ENCODE results near the gene NMUR2.

NMUR2 gene, protein sequence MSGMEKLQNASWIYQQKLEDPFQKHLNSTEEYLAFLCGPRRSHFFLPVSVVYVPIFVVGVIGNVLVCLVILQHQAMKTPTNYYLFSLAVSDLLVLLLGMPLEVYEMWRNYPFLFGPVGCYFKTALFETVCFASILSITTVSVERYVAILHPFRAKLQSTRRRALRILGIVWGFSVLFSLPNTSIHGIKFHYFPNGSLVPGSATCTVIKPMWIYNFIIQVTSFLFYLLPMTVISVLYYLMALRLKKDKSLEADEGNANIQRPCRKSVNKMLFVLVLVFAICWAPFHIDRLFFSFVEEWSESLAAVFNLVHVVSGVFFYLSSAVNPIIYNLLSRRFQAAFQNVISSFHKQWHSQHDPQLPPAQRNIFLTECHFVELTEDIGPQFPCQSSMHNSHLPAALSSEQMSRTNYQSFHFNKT

DNA sequence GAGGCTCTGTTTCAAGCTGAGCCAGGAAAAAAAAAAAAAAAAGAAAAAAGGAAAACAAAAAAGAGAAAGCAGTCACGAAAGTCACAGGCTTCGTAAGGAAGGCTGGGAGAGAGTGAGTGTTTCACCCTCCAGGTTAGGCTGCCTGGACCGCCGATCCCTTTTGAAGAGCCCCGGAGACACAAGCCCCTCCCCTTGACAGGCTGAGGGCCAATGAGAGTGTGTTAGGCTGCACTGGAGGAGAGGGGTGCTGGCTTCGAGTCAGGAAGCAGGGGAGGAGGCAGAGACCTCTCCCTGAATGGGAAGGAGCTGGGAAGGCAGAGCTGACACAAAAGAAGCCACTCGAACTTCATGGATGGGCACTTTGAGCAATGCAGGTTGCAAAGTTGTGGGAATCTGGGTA, at the start of gene NMUR2:
Gene NMUR2, minus strand, starts transcription at position 135 of the 400 bp plus-strand sequence. CDS start 166 bp downstream, outside the sequence.
- no peak for DNase-seq

DNA sequence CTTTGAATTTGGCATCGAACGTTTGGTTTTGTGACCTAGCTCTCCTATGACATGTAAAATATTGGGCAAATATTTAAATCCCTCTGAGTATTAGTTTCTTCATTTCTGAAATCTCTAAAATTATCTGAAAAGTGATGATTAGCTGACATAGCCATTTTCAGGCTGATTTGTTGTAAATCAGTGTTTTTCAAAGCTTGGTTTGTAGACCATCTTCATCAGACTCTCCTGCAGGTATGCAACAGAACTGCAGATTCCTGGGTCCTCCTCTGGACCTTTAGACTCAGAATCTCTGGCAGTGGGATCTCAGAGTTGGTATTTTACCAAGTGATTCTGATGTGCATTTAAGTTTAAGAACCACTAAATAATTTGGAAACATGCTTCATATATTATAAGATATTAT, 38.9 kb upstream of the NMUR2 start:
- no peak for DNase-seq

DNA sequence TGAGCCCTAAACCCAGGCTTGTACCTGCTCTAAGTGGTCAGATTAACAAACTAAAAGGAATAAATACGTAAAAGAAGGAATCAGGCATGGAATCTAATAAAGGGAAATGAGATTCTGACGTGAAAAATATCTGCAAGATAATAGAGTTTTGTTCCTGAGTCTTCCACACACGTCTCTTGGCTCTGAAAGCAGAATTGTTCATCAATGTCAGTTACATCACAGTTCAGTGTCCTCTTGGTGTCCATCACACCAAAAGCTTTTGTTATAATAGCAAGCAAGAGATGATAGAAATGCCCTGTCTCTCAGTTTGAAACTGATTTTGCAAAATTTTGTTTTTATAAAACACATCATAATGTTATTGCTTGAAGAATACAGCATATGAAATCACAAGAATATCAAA, 34.7 kb upstream of the NMUR2 start:
- no peak for DNase-seq

DNA sequence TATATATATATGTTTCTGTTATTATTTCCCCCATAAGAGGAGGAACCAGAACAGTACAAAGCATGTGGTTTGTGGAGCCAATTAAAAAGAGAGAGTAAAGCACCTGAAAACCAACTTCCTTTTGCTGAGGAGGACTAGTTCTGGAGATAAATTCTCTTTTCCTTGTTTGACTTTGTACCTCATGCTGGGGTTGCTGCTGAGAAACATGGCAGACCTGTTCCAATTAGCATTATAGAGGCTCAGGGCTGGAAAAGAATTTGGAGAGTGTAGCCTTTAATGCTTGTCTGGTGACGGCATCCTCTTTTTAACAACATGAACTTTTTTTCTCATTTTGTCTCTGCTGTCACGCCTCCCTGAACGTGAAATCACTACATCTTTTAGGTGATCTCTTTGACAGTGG, 32.8 kb upstream of the NMUR2 start:
- DNase-seq: no peak

DNA sequence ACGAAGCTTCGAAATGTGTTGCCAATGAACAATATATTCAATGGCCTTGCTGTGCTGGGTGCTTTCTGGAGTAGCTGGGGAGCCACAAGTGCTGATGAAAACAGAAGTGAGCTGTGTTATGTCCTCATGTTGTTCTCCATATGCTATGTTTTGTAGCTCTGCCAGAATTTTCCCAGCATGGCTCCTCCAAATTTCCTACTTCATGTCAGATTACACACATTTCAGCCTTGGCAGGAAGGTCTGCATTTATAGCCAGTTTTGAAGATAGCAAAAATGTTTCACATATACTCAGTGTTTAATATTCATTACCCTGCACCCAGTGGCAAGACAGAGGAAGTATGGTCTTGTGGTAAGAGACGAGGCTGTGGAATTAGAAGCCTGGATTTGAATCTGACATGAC, 22.6 kb upstream of the NMUR2 start:
- DNase-seq: no peak

DNA sequence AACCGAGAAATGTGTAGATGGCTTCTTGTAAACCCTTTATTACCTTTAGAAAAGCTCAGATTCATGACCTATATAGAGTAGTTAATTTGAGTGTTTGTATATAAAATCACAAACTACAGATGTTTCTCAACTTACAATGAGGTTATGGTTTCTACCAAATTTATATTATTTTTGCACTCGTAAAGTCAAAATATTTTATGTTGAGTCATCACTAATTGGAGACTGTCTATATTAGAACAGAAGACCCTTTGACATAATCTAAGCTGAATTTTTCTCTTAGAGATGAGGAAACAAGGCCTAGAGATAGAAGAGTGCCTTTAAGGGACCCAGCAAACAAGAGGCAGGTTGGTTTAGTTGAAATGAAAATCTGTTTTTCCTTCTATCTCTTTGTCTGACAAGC, 20.0 kb upstream of the NMUR2 start:
- DNase-seq: no peak

DNA sequence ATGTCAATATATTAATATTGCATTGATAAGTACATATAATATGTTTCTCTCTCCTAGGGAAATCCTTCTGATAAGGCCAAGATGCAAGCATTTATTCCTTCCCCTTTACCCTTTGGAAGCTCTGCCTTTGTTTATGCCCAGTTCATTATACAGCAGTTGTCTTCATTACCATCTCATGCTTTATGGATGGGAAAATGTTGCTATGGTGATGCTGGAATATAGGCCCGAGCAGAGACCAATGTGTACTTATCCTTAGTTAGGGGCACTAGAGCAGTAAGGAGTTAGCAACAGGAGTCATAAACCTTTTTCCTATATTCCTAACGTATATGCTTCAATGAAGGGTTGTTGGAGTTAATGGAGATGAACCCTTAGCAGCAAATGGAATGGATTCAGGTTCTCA, 19.4 kb upstream of the NMUR2 start:
- no peak for DNase-seq

DNA sequence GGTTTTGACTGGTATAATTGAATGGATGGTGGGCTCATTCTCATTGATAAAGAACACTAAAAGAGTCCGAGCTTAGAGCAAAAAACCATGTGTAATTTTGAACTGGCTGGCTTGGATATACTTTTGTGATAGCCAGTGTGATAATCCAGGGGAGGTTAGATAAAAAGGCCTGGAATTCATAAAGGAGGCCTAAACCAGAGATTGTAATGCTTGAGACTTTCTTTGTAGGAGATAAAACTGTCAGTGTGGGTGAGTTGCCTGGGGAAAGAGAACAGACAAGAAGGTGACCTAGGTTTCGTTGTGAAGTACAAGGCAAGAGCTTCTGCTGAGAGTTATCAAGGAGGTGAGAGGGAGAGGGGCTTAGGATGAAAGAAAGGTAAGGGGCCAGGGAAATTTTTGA, 17.0 kb upstream of the NMUR2 start:
- DNase-seq: no peak

DNA sequence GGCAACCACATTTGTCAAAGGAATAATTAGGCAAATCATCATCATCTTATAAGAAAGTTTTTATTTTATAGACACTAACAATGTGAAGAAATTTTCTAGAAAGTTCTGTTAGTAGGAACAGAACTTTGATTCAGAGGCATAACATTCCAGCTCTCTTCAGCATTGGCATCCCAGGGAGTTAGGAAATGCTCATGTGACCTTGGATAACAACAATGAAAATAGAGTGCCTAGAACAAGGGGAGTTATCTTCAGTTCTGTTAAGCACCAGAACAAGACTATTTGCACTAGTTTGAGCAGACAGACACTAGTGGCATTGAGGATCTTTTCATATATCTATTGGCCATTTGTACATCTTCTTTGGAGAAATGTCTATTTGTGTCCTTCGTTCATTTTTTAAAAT, 7.0 kb upstream of the NMUR2 start:
- no peak for DNase-seq

DNA sequence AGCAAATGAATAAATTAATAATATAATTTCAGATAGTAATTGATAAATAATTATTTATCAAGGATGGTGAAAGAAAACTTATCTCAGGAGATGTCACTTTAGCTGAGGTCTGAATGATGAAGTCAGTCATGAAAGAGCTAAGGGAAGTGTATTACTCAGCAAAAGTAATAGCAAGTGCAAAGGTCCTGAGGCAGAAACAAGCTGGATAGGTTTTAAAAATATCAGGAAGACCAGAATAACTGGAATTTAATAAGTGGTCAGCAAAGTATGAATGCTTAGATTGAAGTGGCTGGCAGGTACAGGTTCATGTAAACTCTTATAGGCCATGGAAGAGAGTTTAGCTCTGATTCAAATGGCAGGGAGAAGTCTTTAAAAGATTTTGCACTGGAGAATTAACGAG, 1.0 kb upstream of the NMUR2 start:
- DNase-seq: no peak

DNA sequence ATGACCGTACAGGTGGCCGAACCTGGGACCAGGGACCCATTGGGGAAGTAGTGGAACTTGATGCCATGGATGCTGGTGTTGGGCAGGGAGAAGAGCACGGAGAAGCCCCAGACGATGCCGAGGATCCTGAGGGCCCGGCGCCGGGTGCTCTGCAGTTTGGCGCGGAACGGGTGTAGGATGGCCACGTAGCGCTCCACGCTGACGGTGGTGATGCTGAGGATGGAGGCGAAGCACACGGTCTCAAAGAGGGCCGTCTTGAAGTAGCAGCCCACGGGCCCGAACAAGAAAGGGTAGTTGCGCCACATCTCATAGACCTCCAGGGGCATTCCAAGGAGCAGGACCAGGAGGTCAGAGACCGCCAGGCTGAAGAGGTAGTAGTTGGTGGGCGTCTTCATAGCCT, 585 bp downstream of the NMUR2 start:
- no peak for DNase-seq

DNA sequence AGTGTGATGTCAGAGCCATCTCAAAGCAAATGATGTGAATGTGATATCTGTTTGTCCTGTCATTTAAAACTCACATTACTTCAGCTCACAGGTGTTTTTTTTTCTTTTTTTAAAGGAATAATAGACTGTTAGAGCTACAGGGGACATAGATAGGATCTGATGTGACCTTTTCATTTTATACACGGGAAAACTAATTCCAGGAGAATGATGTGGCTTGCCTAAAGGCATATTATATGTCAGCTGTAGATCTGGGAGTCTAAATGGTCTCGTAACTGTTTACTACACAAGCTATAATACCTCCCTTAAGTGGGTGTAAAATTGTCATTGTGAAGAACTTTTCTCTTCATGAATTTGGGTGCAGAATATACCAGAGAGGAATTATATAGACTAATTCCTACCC, 2.0 kb downstream of the NMUR2 start:
- no peak for DNase-seq

DNA sequence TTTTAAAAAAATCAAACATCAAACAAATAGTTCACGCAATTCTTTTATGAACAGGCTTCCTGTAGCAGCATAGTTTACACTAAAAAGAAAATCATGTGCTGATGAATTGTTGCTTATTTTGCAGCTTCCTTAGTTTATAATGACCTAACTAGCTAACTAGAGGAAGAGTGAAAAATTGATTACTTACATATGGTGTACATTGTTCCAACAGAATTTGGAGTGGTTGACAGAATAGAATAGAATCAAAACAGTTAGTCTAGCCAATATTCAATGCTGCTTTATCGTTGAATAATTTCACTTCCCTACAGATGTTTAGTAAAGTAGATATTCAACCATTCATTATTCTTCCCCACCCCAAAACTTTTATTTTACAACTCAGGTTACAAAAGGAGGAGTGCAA, 4.2 kb downstream of the NMUR2 start:
- no peak for DNase-seq

DNA sequence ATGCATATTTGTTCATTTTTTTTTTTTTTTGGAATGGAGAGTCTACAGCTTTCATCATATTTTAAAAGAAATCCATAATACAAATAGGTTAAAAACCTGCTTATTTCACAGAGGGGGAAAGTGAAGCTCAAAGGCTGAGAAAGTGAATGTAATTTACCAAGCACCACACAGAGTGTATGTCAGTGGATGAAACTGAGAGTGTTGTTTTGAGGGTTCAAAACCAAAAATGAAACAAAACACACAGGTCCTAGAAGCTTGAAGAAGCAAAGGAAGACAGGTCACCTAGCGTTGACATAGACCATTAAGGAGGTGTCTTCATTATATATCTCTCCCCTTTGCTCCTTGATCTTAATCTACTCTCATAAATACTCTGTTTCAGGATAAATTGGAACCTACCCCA, 7.5 kb downstream of the NMUR2 start:
- DNase-seq: no peak

DNA sequence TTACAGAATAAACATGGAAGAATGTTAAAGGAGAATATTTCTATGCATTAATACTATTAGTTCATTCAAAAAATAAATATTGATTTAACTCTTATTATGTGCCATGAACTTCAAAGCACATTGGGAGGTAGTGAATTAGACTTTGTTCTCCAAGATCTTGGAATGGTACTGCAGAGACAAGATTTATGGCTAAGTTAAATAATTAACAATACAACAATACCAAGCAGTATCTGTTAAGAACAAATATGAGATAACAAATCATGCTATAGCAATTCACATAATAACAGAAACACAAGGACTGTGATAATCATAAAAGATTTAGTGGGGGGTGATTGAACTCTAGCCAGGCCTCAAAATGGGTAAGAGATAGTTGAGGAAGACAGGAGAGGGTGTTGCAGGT, 11.6 kb downstream of the NMUR2 start:
- no peak for DNase-seq

DNA sequence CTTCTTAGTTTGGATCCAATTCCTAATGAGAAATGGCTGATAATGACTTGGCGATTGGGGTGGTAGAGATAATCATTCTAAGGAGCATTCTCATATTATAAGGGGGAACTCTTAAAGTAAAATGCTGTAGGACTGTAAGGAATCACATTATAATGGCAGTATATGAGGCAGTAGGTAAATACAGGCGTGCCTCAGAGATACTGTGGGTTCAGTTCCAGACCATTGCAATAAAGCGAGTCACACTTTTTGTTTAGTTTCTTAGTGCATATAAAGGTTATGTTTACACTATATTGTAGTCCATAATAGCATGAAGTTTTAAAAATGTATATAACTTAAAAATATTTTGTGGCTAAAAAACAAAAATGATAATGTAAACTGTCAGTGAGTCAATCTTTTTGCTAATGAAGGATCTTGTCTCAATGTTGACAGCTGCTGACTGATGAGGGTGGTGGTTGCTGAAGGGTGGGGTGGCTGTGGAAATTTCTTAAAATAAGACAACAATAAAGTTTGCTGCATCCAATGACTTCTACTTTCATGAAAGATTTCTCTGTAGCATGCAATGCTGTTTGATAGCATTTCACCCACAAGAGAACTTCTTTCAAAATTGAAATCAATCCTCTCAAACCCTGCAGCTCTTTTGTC, 15.8 kb downstream of the NMUR2 start:
- no peak for DNase-seq

DNA sequence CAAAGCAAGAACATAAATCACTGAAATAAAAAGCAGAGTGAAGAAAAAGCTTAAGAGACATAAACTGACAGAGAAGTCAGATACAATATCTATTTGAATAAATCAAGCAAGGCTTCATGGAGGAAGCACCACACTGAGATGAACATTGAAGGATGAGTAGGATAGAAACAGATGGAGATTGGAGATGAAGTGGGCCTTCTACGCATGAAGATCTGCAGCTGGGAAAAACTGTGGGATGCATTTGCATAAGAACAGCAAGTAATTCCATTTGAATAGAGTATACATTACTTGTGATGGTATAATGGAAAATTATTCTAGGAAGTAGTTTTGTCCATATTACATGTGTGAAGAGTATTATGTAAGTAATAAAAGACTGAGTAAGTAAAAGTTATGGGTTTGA, 16.5 kb downstream of the NMUR2 start:
- DNase-seq: no peak

DNA sequence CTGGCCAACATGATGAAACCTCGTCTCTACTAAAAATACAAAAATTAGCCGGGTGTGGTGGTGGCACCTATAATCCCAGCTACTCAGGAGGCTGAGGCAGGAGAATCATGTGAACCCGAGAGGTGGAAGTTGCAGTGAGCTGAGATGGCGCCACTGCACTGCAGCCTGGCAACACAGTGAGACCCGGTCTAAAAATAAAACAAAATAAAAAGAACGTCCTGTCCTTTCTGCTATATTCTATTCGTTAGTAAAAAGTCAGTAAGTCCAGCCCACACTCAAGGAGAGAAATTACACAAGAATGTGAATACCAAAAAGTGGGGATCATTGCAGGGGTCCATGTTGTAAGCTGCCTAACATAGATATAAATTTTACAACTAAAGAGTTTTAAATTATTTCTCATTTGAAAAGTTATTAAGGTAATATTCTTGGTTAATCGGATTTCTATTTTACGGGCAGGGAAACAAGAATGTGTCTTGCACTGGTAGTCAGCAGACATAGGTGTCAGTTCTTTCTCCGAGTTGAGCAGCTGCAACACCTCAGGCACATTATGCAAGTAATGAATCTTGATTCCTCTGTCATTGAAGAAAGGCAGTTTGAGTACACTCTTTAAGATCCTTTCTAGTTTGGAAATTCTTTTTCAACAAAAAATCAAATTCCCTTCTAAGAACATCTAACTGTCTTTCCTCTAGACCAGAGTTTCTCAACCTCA, 24.5 kb downstream of the NMUR2 start:
- no peak for DNase-seq

DNA sequence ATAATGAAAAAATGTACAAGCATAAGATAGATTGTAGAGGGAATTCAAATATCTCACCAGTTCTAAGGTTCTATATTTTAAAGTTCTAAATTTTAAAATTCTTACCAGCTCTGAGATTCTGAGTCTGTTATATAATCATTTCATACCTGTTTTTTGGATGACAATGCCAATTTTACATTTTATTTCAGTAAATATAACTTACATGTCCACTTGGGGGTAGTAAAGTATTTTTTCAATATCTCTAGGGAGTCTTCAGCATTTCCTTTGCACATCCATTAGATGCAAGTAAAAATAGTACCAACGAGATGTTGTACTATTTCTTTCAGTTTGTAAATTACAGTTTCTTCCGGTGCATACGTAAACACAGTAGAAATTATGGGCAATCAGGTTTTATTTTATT, 25.7 kb downstream of the NMUR2 start:
- DNase-seq: no peak

DNA sequence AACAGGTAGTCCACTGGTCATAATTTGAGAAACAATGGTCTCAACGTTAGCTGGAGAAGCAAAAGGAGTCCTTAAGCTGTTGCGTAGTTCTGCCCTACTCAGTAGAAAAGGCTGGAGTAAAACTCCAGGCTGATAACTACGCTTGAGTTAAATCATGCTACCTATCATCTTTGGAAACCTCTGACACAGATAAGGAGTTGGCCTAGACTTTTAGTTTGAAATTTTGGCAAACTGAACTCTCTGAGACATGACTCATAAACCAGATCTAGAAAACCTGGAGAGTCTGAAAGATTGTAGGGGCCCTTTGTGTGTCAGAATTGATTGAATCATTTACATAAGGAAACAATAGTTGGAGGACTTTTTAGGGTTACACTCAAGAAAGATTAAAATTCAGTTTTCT, 26.3 kb downstream of the NMUR2 start:
- no peak for DNase-seq

DNA sequence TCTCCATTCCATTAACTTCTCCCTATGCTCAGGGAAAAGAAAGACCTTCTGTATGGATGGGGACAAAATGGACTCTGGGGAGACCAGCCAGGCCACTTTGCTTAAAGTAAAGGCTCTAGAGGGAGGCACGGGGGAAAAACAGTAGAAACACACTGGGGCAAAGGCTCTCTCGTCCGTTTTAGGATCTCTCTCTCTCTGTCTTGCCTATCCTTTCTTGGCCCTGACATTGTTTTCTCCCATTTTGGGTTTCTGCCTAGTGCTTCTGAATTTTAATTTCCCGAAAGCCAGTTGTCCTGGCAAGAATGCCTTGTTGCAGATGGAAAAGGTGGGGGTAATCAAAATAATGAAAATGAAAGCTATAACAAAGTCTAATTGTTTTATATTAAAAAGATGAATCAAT, 28.2 kb downstream of the NMUR2 start:
- DNase-seq: no peak

DNA sequence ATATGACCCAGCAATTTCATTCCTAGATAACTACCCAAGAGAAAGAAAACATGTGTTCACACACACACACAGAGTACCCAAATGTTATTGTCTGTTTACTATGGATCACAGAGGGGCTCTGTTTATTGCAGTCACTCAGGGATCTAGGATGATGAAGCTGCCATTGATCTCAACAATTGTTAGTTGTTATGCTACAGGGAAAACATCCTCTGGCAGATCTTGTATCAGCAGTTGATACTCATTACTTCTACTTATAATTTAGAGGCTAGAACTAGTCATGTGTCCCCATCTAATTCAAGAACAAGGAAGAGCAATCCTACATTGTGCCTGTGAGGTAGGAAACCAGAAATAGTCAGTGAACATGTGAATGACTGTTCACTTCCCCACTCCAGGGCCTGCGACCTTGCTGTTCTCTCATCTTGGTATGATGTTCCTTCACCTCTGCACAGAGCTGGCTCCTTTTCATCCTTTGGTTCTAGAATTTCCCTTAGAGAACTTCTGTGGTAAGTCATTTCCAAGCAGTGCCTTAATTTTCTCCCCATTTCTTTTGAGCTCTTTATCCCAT, 30.3 kb downstream of the NMUR2 start:
- DNase-seq: no peak

DNA sequence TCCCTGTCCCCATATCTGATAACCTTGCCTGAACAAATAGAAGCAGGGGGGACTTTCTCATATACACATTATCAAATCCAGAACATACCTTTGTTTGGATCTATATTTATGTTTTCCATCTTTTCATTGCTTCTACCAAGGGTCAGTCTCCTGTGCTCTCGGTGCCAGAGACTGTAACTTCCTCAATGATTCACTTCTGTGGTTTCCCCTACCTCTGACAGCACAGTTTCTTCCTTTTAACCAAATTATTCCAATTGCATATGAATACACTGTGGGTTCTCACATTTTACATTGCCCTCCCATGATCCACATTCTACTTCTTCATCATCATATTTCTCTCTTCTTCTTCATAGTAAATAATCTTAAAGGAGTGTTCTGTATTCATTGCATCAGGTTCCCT, 32.2 kb downstream of the NMUR2 start:
- no peak for DNase-seq

DNA sequence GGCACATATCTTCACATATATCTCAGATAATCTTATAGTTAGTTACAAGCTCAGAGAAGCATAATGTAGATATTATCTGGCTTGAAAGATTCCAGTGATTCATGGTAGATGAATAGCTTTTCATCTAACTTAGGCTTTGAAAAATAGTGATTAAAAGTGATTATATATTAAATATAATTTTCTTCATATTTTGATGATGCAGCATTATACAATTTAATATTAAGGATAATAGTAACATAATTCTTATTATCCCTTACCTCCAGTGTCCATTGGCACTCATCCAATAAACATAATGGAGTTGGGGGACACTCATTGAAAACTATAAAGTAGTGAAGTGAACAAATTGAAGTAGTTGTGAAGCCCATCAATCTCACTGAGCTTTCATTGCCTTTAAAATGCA, 35.8 kb downstream of the NMUR2 start:
- no peak for DNase-seq

Measured in stimulated activated CD4-positive, alpha-beta T cell treated with anti-CD3 and anti-CD28 coated beads, Interleukin-12 subunit alpha, Interleukin-12 subunit beta, amount 100 ng/mL, for 4 hours (primary cell).